Progenitor cell of endocrine pancreas (in vitro differentiated cells): ENCODE measurements around the gene IGSF9B. TPM values are rescaled to one million over a fixed set of nuclear protein-coding genes. Genes with fewer than 3 reads are reported as not detected.

Source experiments
- DNase-seq: peaks from one replicate; pipeline ENCODE4 v3.0.0; 2021; ENCODE audit warnings: low spot score; ENCODE audit not compliant: unreplicated experiment
- H3K27ac Mint-ChIP-seq: 2 replicates; pipeline ENCODE4 v1.8.0; 2021; ENCODE audit warnings: mild to moderate bottlenecking, moderate library complexity, mixed read lengths
- H3K27me3 Mint-ChIP-seq: 2 replicates; pipeline ENCODE4 v1.8.0; 2021; ENCODE audit warnings: mixed read lengths
- H3K36me3 Mint-ChIP-seq: 2 replicates; pipeline ENCODE4 v1.8.0; 2022; ENCODE audit warnings: mixed read lengths; ENCODE audit not compliant: insufficient read depth
- H3K4me1 Mint-ChIP-seq: 2 replicates; pipeline ENCODE4 v1.8.0; 2021; ENCODE audit warnings: low read depth, mixed read lengths
- H3K4me3 Mint-ChIP-seq: 2 replicates; pipeline ENCODE4 v1.8.0; 2021; ENCODE audit warnings: low read depth, mild to moderate bottlenecking, moderate library complexity, mixed read lengths
- H3K9me3 Mint-ChIP-seq: 2 replicates; pipeline ENCODE4 v1.8.0; 2021; ENCODE audit warnings: low read depth, mixed read lengths
- total RNA-seq: library from RNA; stranded (reverse); gene quantifications from 2 replicates; pipeline ENCODE4 v1.2.1, GENCODE V29; 2021
- TF ChIP-seq, protein P1 (sequence below): fragments of 200-600 bp; sonication (generic); IDR thresholded peaks from one replicate; pipeline ENCODE4 v1.5.0; 2021; ENCODE audit warnings: antibody characterized with exemption, mild to moderate bottlenecking; ENCODE audit not compliant: unreplicated experiment

The IGSF9B gene
- total RNA-seq, 1 donor from 2014 or later, result 7.8 TPM

DNA sequence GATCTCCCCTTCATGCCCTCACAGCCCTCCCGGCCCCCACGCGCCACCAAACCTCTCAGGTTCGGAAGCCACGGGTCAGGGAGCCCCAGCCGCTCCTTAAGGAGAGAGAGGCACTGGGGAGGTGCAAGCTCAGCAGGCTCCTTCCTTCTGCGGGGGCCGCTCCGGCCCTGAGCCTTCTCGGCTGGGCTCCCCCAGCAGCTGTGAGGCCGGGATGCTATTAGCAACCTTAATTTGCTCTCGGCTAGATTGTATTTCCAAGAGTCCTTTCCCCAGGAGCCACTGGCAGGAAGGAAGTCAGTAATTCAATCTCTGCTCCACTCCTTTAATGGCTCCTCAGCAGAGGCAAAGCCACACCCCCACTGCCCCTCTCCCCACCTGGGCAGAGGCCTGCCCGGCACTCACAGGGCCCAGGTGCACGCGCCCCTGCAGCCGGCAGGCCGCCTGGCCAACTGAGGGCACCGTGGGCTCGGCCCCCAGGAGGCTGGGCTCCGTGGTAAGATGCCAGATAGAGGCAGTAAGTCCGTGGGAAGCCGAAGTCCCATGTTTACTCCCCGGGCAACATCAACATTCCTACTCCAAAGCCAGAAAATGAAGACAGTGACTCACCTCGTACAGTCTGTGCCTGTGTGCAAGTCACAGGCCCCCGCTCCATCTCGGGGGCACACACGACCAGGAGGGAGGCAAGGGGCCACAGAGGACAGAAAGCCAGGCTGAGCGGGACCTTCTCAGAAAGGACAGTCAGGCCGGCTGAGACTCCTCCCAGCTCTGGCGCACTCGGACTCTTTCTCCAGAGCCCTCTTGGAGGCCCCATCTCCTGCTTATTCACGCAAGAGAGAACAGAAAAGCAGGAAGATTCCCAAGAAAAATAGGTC is 5.2 kb downstream of the IGSF9B start:
- Mint-ChIP-seq H3K36me3 (no peaks in the 10 kb centered on the region), H3K9me3 (no peaks in the 10 kb centered on the region), H3K27me3 (peaks cover 77% of the 10 kb centered on the region), H3K27ac (no peak overlapping the region), H3K4me3 (no peak overlapping the region), H3K4me1 (peaks cover 11% of the 10 kb centered on the region)
- DNase-seq, result no peak
- TF ChIP-seq, protein P1, sequence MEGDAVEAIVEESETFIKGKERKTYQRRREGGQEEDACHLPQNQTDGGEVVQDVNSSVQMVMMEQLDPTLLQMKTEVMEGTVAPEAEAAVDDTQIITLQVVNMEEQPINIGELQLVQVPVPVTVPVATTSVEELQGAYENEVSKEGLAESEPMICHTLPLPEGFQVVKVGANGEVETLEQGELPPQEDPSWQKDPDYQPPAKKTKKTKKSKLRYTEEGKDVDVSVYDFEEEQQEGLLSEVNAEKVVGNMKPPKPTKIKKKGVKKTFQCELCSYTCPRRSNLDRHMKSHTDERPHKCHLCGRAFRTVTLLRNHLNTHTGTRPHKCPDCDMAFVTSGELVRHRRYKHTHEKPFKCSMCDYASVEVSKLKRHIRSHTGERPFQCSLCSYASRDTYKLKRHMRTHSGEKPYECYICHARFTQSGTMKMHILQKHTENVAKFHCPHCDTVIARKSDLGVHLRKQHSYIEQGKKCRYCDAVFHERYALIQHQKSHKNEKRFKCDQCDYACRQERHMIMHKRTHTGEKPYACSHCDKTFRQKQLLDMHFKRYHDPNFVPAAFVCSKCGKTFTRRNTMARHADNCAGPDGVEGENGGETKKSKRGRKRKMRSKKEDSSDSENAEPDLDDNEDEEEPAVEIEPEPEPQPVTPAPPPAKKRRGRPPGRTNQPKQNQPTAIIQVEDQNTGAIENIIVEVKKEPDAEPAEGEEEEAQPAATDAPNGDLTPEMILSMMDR, result no peak

DNA sequence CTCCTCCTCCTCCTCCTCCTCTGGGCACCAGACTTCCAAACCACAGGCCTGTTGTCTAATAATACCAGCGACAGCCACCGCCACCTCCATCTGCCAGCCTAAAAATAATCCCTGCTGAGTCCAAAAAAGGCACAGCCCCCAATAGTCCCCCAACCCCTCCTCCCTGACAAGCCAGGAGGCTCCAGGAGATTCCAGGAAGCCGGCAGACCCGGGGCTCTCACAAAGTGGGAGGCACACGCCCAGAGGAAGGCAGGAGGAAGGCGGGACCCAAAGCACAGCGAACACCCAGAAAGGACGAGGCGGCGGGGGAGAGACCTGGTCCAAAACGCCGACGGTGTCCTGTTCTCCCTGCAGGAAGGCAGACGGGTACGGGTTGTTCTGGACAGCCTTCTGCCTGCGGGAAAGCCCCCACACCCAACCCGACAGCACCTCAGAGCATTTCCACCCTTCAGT is 5.9 kb downstream of the IGSF9B start:
- Mint-ChIP-seq H3K27me3 (peaks cover 77% of the 10 kb centered on the region), H3K4me3 (no peak overlapping the region), H3K36me3 (no peaks in the 10 kb centered on the region), H3K4me1 (peaks cover 11% of the 10 kb centered on the region), H3K27ac (no peak overlapping the region), H3K9me3 (no peaks in the 10 kb centered on the region)
- TF ChIP-seq, protein P1, result no peak
- DNase-seq, result no peak

DNA sequence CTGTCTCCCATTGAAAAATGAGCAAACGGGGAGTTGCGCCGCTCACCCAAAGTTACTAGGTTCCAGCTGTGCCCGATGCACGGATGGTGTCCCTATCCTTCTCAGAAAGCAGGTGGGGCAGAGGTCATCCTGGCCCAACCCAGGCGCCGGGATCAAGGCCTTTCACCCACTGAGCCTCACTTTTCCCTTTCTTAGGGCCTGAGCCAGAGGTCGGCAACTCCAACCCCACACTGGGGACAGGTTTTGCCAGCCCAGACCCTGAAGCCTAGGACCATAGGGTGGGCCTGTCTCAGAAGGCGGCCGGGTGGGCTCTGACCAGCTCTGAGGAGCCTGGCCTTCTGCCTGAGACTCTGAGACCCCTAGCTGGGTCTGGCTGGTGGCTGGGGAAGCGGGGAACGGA is 6.3 kb downstream of the IGSF9B start:
- no peak for DNase-seq
- Mint-ChIP-seq H3K4me3 (no peak overlapping the region), H3K4me1 (peaks cover 9% of the 10 kb centered on the region)

DNA sequence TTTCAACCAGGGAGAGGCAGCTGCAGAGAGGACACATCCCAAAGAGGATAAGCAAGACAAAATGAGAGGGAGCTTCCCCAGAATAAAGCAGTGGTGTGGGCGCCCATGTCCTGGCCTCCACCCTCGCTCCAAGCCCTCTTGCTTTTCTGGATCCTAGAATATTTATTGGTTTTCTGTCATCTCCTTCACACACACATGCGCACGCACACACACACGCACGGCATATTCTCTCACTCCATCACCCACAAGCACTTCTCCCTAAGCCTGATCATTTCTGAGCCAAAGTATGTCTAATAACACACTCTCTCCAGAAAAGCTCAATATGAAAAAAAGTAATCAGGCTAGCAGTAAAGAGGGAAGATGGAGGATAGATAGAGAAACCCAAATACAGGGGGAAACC is 7.6 kb downstream of the IGSF9B start:
- peak overlapping the region; percentile 59 for H3K27ac Mint-ChIP-seq
- TF ChIP-seq, protein P1, result no peak
- H3K4me1 Mint-ChIP-seq, result peaks cover 4% of the 10 kb centered on the region
- DNase-seq, result no peak
- no peak overlapping the region for H3K4me3 Mint-ChIP-seq
- H3K9me3 Mint-ChIP-seq, result no peaks in the 10 kb centered on the region
- H3K36me3 Mint-ChIP-seq, result no peaks in the 10 kb centered on the region
- peaks cover 65% of the 10 kb centered on the region for H3K27me3 Mint-ChIP-seq

More for the DNA sequence above, 6.3 kb downstream of the IGSF9B start:
- peaks cover 75% of the 10 kb centered on the region for H3K27me3 Mint-ChIP-seq
- no peaks in the 10 kb centered on the region for H3K36me3 Mint-ChIP-seq
- H3K9me3 Mint-ChIP-seq, result no peaks in the 10 kb centered on the region
- H3K27ac Mint-ChIP-seq, result no peak overlapping the region
- TF ChIP-seq, protein P1, result no peak

DNA sequence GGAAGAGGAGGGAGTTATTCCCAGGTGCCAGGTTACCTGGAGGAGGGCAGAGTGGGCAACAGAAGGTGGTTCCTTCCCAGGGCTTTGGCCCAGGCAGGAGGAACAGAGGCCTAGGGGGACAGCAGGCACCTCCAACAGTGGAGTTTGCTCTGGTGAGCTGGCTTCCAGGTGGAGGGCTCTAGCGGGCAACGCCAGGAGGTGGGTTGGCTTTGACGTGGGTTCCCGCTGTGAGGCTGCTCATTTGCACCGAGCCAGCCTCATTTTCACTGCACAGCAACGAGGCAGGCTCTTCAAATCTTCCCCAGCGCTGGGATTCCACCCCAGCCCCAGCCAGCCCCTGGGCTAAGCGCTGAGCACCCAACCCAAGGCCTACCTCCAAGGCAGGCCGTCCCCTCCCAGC is 8.1 kb downstream of the IGSF9B start:
- H3K4me3 Mint-ChIP-seq, result no peak overlapping the region
- H3K4me1 Mint-ChIP-seq, result peaks cover 4% of the 10 kb centered on the region
- no peaks in the 10 kb centered on the region for H3K36me3 Mint-ChIP-seq

More for the DNA sequence above, 8.1 kb downstream of the IGSF9B start:
- Mint-ChIP-seq H3K27me3 (peaks cover 61% of the 10 kb centered on the region), H3K9me3 (no peaks in the 10 kb centered on the region), H3K27ac (peak overlapping the region; percentile 13)
- DNase-seq, result no peak
- TF ChIP-seq, protein P1, result no peak
